ENCODE results near the gene MARK1.

GRCh38 chr1:220552672-220553260 lies 24.8 kb downstream of the MARK1 start:
- TF ChIP-seq, protein P1, sequence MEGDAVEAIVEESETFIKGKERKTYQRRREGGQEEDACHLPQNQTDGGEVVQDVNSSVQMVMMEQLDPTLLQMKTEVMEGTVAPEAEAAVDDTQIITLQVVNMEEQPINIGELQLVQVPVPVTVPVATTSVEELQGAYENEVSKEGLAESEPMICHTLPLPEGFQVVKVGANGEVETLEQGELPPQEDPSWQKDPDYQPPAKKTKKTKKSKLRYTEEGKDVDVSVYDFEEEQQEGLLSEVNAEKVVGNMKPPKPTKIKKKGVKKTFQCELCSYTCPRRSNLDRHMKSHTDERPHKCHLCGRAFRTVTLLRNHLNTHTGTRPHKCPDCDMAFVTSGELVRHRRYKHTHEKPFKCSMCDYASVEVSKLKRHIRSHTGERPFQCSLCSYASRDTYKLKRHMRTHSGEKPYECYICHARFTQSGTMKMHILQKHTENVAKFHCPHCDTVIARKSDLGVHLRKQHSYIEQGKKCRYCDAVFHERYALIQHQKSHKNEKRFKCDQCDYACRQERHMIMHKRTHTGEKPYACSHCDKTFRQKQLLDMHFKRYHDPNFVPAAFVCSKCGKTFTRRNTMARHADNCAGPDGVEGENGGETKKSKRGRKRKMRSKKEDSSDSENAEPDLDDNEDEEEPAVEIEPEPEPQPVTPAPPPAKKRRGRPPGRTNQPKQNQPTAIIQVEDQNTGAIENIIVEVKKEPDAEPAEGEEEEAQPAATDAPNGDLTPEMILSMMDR (IDR thresholded peaks at IDR 0.05) = no peak
- TF ChIP-seq POLR2A (IDR thresholded peaks at IDR 0.05) (no peak), EP300 (IDR thresholded peaks at IDR 0.05) (no peak)

Measured in tibial nerve (tissue), 4 donors.